Retinal pigment epithelial cell (primary cell): ENCODE data around the gene CTLA4.

Experiments
- DNase-seq: peaks from one replicate; pipeline ENCODE4 v3.0.0-alpha.2; 2010; ENCODE audit warnings: low read depth
- H3K4me3 ChIP-seq: 2 replicates; pipeline ENCODE4 v1.5.1; 2011; ENCODE audit warnings: mild to moderate bottlenecking, low read length, control low read depth, moderate library complexity
- TF ChIP-seq, protein P1 (sequence below): conservative IDR thresholded peaks from 2 replicates; pipeline ENCODE4 v1.5.1; 2011; ENCODE audit warnings: low read depth, low read length, control low read depth, inconsistent platforms

Gene CTLA4

GRCh38 chr2:203841654-203842053 is 25.9 kb upstream of the CTLA4 start:
- no peak overlapping the region for H3K4me3 ChIP-seq
- TF ChIP-seq, protein P1, sequence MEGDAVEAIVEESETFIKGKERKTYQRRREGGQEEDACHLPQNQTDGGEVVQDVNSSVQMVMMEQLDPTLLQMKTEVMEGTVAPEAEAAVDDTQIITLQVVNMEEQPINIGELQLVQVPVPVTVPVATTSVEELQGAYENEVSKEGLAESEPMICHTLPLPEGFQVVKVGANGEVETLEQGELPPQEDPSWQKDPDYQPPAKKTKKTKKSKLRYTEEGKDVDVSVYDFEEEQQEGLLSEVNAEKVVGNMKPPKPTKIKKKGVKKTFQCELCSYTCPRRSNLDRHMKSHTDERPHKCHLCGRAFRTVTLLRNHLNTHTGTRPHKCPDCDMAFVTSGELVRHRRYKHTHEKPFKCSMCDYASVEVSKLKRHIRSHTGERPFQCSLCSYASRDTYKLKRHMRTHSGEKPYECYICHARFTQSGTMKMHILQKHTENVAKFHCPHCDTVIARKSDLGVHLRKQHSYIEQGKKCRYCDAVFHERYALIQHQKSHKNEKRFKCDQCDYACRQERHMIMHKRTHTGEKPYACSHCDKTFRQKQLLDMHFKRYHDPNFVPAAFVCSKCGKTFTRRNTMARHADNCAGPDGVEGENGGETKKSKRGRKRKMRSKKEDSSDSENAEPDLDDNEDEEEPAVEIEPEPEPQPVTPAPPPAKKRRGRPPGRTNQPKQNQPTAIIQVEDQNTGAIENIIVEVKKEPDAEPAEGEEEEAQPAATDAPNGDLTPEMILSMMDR: no peak
- DNase-seq: no peak

GRCh38 chr2:203842373-203842772 is 25.2 kb upstream of the CTLA4 start:
- H3K4me3 ChIP-seq: no peak overlapping the region
- TF ChIP-seq, protein P1: no peak
- no peak for DNase-seq

DNA sequence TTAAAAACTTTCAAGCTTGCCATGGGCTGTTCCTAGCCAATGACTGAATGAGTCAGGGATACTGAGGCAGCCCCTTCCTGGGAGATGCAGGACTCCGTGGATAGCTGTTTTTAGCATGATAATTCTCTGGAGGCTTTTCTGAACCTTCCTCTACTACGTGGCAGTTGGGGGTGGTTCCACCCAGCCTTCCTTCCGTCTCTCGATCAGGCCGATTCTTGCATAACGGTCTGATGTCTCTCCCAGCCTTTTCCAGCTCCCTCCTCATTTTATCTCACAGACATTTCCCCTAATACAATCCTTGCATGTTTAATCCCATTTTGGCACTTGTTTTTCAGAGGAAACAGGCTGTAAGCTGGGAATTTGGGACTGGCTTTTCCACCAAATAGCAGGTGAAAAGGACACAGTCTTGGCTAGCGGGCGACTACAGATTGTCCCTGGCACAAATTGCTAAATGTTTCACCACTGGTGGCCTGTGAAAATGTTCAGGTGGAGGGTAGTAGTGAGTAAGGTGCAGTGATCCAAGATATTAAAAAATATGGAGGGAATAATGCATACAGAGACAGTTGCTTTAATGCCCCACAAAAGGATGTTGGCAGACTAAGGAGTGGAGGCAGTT is 21.0 kb upstream of the CTLA4 start:
- no peak for DNase-seq
- no peak overlapping the region for H3K4me3 ChIP-seq
- TF ChIP-seq, protein P1: no peak

DNA sequence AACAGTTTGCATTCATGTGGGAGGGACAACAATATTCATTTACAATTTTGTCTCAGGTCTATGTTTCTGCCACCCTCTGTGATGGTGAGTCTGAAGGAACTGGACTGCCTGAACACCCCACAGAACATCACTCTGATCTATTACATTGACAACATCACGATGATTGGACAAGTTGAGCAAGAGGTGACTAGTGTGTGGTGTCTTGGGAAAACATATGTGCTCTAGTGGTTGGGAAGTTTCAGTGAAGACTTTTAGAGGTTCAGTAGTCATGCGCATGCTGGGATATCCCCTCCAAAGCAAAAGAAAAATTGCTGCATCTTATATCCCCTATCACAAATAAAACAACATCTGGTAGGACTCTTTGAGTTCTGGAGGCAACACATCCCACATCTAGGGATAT is 18.6 kb upstream of the CTLA4 start:
- no peak for DNase-seq
- TF ChIP-seq, protein P1: no peak

GRCh38 chr2:203852760-203853159 is 14.8 kb upstream of the CTLA4 start:
- TF ChIP-seq, protein P1: no peak
- no peak for DNase-seq

More for the DNA sequence above, 18.6 kb upstream of the CTLA4 start:
- no peak overlapping the region for H3K4me3 ChIP-seq

DNA sequence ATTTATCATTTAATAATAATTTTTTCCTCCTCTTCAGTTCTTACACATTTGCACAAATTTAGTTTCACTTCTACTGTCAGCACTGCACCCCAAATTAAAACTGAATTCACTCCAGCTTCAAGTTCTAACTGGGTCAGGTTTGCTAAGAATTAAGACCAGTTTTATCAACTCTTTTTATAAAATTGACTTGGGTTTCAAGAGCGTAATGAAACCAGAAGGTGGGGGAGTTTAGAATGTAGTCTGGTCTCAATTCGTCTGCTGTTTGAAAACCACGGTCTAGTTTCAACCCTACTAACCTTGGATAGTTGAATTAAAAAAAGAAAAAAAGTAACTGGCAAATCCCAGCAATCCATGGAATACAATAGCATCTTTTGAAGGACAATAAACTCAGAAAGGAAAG is 14.3 kb upstream of the CTLA4 start:
- DNase-seq: no peak
- H3K4me3 ChIP-seq: no peak overlapping the region
- TF ChIP-seq, protein P1: no peak

More at GRCh38 chr2:203852760-203853159, 14.8 kb upstream of the CTLA4 start:
- no peak overlapping the region for H3K4me3 ChIP-seq

- no peak for DNase-seq
- TF ChIP-seq, protein P1: no peak
- no peak overlapping the region for H3K4me3 ChIP-seq
These were observed 13.8 kb upstream of the CTLA4 start for GRCh38 chr2:203853722-203854121.
